Measurements from ENCODE around the gene PLCL1.

The PLCL1 gene

DNA sequence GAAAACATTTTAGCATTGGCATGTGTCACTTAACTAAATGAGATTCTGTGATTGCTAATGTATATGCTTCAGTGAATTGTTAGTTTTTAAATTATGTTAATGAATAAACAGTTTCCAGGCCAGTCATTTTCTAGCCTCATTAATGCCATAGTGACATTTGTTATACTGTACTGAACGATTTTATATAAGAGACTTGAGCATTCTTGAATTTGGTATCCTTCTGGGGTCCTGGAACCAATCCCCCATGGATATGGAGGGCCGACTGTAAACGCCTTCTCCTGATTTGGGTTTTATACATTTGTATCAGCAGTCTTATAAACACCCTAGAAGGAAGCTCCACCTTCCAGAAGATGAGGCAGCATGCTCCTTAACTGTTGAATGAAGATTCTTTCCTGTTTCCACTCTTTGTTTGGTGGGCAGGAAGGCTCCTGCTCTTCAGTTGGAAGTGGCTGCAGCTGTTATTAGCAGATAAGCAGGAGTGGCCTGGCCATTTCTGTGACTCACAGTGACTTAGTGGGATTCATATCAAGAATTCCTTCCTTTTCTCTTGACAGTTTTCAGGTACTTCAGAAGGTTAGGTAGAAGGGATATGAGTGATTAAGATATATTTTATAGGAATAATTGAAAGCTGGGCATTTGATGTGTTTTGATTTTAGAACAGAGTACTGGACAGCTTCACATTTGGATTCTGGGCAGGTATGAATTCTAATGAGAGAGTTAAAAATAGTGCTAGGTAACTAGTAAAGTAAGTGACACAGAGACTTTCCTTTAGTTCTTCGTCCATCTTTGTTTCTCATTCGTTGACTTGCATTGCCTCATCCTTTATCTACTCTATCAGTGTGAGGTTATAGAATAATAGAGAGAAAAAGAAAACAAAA, 124.9 kb downstream of the PLCL1 start:
- no peak for DNase-seq

GRCh38 chr2:197929886-197930227, 125.5 kb downstream of the PLCL1 start:
- DNase-seq, result no peak

DNA sequence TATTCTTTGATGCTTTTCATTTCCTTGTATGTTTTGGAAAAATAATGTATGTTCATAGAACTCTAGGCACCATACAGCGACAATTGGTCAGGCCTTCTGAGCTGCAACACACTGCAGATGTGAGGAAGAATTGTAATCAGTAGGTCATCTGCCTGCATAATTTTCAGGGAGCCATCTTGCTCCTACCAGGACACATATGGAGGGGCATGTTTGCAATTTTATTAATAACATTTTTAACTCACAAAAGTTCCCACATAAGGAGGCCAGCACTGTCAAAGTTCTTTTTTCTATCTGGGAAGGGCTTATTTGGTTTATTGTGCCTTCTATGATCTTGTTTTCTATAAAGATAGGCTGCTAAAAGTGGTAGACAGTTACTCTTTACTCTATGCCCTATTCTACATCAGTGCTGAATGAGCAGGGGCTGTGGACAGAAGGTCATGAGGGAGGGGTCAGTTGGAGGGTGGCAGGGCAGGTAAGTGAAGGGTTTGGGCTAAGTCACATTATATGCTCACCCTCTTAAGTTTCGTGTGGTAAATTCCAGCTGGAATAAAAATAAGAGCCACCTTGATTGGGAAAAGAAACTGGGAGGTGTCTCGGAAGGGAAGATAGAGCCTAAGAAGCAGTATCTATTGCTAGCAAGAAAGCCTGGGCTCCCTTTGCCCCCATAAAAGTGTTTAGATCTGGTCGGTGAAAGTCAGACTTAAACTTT, 126.3 kb downstream of the PLCL1 start:
- no peak for DNase-seq

- DNase-seq, result no peak
These were observed 127.4 kb downstream of the PLCL1 start for GRCh38 chr2:197931661-197932312.

DNA sequence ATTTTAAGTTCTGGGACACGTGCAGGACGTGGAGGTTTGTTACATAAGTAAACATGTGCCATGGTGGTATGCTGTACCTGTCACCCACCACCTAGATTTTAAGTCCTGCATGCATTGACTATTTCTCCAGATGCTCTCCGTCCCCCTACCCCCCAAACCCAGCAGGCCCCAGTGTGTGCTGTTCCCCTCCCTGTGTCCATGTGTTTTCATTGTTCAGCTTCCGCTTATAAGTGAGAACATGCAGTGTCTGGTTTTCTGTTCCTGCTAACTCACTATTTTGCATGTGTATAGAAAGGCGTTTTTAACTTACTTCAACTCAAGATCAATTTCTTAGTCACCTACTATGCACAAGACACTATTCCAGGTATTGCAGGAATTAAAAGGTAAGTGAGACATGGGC, 128.0 kb downstream of the PLCL1 start:
- DNase-seq, result no peak

- no peak for DNase-seq
These were observed 130.0 kb downstream of the PLCL1 start for GRCh38 chr2:197934261-197934933.

- no peak for DNase-seq
These were observed 130.5 kb downstream of the PLCL1 start for GRCh38 chr2:197934934-197935289.

- no peak for DNase-seq
These were observed 133.4 kb downstream of the PLCL1 start for GRCh38 chr2:197937814-197938213.

DNA sequence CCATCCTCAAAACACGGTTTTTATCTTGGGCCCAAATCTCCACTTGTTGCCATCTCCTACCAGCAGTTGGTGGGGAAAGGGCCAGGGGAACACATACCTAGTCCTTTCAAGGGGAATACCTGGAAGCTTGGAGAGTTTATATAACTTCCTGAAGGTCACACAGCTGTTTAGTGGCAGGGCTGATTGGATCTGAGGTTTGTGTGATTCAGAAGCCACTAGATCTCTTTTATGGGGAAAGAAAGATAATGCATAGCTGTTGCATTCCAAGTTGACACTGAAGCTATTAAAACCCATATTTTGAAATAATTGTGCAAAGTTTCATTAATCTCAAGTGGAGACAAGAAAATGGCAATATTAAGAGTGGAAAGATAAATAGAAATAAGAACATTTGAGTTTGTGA, 134.2 kb downstream of the PLCL1 start:
- DNase-seq, result no peak

DNA sequence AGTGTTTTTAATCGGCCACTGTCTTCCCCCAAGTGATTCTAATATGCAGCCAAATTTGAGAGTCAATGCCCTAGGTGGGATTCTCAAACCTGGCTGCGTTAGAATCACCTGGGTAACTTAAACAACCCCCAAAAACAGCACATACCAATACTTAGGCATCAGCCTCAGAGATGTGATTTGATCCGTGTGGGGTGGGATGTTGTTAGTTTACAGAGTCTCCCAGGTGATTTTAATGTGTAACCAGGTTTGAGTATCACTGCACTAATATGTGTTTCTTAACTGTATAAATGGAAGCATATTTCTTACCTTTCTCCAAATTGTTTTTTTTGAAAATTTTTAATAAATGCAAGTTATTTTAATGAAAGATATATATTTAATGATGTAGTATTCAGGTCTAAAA, 135.4 kb downstream of the PLCL1 start:
- no peak for DNase-seq

DNA sequence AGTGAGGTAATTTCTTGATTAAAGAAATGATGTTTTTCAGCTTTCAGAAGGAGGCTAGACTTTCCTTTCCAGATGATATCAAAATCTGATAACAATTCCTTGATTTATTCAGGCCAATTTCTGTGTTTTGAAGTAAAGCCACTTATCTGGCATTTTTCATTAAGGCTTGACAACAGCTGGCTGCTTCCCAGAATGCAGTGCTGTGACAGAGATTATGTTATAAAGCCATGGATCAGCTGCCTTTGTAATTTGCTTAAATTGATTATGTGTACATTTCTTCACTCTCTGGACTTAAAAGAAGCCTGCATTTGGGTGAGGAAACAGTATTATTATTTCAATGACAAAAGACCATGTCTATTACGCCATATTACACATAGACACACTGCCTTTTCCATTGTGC, 136.0 kb downstream of the PLCL1 start:
- no peak for DNase-seq

- DNase-seq, result no peak
These were observed 137.3 kb downstream of the PLCL1 start for GRCh38 chr2:197941715-197942114.

- no peak for DNase-seq
These were observed 139.3 kb downstream of the PLCL1 start for GRCh38 chr2:197943731-197944130.

DNA sequence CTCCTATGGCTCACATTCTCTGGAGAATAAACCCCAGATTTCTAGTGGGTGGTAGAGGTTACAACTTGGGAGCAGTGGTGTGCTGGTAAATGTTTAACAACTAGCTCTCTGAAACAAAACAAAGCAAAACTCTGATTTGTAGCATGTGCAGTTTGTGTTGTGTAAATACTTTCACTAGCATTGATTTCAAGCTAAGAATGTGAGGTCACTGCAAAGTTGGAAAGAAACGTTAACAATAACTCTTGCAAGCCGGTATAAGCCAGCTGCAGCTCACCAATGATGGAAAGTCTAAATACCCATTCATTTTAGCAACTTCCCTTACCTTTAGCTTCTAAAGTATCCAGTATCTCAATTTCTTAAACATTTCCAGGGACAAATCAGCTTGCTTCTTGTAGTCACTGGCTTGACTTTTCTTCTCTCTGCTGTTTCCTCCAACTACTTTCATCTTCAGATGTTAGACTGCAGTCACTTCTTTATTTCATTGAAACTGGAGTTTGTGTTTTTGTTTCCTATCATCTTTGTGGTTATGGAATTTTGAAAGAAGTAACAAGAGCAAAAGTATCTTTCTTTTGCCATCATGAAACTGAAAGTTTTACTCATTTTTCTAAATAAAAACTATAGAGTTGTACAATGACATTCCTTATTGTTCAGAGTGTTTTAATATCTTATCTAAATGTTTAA, 140.2 kb downstream of the PLCL1 start:
- DNase-seq, result no peak

- DNase-seq, result no peak
These were observed 142.2 kb downstream of the PLCL1 start for GRCh38 chr2:197946562-197946961.

DNA sequence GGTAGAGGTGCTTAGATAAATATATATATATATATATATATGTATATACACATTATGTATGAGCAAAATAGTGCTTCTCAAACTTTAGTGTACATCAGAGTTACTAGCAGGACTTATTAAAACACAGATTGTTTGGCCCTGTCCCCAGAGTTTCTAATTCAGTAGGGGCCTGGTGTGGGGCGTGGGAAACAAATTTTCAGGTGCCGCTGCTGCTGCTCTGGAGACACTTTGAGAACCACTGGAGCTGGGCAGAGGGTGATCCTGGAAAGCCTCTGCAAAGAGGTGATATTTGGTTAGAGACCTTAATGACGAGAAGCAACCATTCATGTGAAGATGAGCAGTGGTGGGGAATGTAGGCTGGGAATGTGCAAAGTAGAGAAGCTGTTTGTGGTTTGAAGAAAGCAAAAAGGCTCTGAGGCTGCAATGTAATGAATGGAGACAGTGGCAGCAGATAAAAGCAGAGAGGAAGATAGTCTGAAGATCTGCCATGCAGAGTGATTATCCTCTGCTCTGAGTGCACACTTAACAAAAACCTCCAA, 142.9 kb downstream of the PLCL1 start:
- DNase-seq, result no peak

GRCh38 chr2:197949224-197949623, 144.8 kb downstream of the PLCL1 start:
- no peak for DNase-seq

DNA sequence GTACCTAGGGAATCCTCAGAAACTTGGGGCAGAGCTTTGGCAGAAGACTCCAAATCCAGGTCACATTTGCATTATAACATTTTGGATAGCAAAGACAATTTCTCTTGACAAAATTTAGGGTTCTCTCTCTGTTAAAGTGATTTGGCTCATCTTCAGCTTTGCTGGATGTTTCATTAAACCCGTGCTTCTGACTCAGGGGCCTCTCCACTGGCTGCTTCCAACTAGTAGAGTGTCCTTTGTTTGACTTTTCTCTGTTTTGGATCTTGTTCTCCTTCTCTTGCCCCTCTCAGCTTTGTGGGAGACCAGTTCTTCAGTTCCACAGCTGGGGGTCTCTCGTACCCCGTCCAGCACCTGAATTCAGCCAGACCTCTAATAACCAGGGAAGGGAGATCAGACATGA, 145.6 kb downstream of the PLCL1 start:
- DNase-seq, result no peak

- DNase-seq, result no peak
These were observed 146.3 kb downstream of the PLCL1 start for GRCh38 chr2:197950724-197951123.

GRCh38 chr2:197952540-197953202, 148.3 kb downstream of the PLCL1 start:
- no peak for DNase-seq

DNA sequence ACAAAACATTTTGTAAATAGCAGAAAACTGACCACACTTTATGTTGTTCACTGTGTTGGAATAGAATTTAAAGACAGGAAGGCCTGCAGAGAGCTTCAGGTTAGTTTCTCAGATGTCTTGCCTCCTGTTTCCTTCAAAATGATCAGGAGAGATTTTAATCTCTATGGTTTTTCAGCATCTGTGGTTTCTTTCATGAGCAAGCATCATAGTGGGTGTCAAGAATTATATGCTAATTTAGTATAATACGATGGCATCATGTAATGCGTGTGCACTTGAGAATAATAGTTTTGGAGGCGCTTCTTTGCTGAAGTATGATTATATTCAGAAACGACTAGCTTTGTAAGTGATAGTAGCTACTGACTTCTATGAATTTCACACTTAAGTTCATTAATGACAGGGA, 149.9 kb downstream of the PLCL1 start:
- no peak for DNase-seq

GRCh38 chr2:197958592-197959150, 154.3 kb downstream of the PLCL1 start:
- DNase-seq, result no peak
